NCI-H446 (cell line): ENCODE measurements around the gene FNDC3B.

ENCODE experiments used
- DNase-seq, 2 experiments: peaks; one replicate each; lab custom pipeline; 2025; lab: John Stamatoyannopoulos, UW

Gene FNDC3B

GRCh38 chr3:172073262-172073915, 34.0 kb downstream of the FNDC3B start:
- DNase-seq = no peak

- no peak for DNase-seq
These were observed 34.7 kb downstream of the FNDC3B start for GRCh38 chr3:172074032-172074431.

- DNase-seq = no peak
These were observed 35.2 kb downstream of the FNDC3B start for GRCh38 chr3:172074586-172074985.

- peak in 1 of 2 experiments; percentile 54 for DNase-seq
These were observed 36.8 kb downstream of the FNDC3B start for GRCh38 chr3:172076212-172076611.

DNA sequence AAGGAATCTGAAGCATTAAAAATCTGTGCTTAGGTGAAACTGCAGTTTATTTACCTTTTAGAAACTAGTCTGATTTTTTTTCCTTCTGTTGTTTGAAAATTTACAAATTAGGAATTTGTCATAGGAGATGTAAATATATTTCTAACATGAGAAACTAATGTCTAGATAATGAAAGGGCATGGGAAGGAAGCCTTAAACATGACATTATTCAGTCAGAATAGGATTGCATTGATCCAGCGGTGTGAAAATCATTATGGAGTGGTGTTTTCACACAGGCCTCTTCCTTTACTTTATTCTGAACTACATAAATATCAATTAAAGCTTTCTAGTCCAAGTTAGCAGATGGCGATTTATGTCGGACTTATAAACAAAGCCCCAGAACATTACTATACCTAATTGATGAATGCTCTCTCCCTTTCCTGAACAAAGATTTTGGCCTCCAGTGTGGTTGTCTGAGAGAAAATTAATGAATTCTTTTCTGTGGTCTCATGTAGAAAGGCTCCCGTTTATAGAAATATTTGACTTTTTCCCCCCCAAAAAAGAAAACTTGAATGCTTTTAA, 37.9 kb downstream of the FNDC3B start:
- DNase-seq = peak in 1 of 2 experiments; percentile 37

DNA sequence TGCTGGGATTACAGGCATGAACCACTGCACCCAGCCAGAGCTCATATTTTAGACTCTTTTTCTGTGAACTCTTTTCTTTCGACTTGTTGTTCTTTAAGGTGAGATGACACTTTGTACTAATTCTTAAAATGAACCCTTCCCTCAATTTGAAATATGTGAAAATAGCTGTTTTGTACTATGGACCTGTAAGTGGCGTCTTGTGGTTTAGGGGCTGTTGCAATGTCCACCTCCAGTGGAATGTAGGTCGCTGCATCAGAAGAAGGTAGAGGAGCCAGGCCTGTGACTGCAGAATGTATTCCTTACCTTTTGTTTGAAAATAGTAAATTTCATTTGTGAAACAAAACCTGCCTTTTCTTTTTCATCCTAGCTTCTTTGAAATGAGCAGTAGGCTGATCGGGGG, 38.9 kb downstream of the FNDC3B start:
- no peak for DNase-seq

DNA sequence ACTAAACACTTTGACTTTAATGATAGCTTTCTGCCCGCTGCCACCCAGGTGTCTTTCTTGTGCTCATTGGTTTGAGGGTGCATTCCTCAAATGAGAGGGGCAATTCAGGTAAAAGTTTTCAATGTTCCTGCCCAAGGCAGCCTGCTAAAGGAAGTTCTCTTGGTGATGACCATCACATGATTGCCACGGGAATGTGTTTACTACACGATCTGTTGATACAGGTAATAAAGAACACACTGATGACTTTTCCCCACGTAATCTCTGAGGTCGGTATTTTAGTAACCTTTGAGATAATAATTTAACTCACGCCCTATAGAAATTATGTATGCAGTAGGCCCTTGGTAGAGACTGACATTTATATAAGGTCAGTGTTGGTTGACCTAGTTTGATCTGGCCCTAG, 39.3 kb downstream of the FNDC3B start:
- no peak for DNase-seq

DNA sequence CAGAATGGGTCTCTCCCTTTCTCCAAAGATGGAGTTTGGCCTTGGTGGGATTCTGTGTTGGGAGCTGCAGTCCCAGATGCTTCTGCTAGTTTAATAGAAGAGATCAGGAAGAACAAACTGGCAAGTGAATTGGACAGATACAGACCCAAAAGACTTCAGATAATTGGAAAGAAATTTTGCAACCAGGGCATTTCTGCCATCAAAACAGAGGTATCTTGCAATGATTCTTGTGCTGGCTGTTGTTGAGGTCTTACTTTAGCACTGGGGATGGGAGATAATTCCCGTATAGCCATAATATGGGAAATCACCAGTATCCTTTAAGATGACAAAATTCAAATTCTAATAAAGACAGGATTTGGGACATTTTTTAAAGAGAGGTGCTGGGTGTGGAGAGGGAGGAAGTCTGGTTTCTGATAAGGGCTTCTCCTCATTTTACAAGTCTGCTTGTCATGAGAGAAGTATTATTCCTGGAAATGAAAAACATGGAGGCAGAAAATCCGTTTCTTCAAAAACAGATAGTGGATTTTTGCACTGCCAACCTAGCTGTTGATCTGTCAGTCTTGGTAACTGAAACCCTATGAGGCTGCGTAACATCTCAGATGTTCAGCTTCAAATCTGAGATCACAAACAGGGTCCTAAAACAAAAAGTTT, 40.1 kb downstream of the FNDC3B start:
- no peak for DNase-seq

DNA sequence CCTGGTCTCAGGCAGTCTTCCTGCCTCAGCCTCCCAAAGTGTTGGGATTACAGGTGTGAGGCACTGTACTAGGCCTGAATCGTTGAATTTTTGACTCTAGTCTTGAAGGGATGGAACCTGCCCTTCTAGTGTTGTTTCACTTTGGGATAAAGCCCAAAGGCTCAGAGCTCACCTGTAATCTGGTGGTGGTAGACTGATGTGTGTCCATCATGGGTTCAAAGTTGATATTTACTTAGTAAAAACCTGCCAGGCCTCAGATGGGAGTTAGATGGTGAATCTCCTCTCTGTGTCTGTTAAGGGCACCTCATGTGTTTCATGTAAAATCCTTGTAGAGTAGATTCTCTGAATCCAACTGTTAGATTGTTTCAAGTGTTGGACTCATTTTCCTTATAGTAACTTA, 41.1 kb downstream of the FNDC3B start:
- DNase-seq = no peak

DNA sequence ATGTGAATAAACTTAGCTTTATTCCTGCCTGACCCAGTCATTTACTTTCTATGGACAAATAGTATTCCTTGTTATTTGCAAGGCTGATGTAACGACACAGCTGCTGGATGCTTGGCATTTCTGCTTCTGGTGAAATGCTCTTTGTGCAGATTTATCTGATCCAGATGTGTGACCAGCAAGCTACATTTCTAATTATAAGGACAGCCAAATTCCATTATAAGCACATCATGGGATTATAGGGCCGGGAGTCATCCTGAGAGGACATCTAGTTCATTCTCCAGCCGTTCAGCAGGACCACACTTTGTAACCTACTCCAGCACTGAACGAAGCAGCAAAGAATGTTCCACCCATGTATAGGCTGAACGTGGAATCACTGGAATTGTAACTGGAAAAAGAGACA, 42.9 kb downstream of the FNDC3B start:
- DNase-seq = no peak

DNA sequence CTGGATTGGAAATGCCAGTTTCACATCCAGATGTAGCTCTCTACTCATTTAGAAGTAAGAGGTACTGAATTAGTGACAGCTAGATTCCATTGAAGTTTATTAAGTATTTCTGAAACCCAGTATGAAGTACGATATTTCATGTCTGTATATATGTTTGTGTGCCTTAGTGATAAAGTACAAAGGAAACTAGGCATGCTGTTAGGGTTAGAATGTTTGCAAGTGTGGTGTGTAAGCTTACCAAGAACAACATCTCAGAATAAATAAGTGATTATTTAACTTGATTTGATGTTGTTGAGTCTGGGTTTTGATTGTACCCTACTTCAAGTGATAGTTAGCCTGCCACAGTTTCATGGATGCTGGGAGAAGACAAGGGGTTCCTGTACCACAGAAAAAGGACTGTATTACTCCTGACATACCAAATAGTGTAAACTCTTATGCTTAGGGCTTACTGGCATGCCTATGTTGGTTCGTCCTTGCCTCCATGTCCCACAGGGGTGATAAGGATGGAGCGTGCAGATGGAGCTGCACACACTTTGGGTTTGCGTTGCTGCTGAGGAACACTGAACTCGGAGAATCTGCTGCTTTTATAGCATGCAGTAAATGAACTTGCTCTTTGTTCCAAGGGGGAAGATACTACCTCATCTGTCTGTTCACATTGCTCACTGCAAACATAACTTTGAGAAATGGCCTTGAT, 43.6 kb downstream of the FNDC3B start:
- DNase-seq = no peak

DNA sequence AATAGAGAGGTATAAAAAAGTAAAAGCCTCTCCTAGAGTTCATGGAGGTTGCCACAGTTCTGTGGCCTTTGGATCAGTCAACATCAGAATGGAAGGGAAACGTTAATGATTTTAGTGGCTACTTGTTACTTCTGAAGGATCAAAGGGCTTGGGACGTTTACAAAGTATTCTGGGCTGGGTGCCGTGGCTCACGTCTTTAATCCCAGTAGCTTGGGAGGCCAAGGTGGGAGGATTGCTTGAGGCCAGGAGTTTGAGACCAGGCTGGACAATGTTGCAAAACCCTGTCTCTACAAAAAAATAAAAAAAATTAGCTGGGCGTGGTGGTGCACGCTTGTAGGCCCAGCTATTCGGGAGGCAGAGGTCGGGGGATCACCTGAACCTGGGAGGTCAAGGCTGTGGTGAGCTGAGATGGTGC, 44.6 kb downstream of the FNDC3B start:
- no peak for DNase-seq

DNA sequence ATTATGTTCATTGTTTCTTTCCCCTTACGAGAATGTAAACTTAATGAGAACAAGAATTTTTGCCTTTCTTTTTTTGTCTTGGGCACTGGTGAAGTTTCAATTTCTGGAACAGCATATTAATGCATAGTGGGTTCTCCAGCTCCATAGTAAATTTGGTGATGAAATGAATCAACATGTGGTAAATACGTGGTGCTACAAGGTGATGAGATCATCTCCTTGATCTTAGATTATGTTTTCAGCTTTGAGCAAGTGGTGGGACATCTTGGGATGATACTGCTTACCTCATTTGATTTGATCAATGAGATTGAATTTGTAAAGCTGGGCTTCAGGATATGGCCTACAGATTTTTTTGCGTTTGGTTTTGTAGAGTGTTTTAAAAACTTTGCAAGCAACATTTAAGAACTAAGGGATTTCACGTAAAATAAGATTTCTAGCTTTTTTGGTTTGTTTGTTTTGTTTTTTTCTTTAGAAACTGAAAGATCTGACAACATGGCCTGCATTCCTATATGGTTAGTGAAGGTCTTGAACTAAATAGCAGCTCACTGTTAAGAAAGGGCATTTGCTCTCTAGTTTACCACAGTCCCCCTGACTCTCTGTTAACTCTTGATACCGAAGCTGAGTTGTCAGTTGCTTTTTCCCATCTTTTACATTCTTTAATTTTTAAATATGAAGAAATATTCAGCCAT, 45.6 kb downstream of the FNDC3B start:
- DNase-seq = no peak

- no peak for DNase-seq
These were observed 46.1 kb downstream of the FNDC3B start for GRCh38 chr3:172085557-172085895.

- DNase-seq = no peak
These were observed 46.7 kb downstream of the FNDC3B start for GRCh38 chr3:172086071-172086470.

DNA sequence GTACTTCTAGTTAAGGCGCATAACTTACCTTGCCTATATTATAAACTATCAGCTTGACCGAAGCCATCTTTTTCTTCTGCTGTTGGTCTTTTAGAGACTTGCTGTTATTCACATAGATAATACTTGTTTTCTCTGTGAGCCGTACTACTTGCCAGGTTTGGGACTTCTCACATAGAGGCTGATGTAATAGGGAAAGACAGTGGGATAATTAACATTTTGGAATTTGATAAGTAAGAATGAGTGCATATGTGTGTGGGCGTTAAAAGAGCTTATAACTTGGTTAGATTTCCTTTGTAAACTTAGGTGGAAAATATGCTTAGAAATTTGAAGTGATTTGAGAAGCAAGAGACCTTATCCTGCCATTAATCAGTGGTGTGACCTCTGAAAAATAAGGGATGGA, 47.8 kb downstream of the FNDC3B start:
- DNase-seq = no peak

DNA sequence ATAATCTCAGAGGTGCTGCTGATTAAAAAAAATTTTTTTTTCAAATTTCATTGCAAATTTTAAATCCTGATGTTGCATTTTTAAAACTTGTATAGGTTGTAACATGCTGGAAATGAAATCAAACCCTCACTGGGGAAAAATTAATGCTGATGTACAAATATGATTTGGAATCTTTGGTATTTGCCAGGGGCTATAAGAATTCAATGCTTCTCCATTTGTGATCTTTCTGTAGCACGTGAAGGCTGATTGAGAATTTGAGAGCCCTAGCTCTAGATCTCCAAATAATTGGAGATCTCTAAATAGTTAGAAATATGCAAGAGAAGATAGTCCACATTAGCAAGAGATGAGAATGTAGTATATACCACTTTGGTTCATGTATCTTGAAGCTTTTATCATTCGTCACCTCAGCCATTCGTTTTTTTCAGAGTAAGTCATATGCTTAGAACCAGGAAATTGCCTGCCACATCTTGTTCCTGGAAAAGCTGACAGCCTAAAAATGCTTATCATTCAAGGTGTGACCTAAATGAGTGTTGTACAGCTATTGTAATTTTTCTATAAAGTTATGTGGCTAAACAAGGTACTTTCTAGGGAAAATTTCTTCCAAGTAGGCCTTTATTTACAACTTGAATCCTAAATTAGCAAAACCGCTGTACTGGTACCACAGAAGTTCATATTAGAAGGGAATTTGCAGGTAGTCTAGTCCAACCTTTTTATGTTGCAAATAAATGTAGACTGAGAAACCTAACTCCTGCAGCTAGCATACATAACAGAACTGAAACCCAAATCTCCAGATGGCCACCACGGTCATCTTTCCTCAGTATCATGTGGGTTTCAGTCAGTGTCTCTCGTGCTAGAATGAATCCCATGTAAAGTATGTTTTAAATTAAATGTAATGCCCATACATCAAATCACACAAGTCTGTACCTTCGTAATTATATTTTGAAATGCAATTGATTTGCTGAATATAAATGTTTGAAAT, 48.5 kb downstream of the FNDC3B start:
- DNase-seq = no peak

- DNase-seq = no peak
These were observed 49.9 kb downstream of the FNDC3B start for GRCh38 chr3:172089250-172089649.

GRCh38 chr3:172090035-172090434, 50.7 kb downstream of the FNDC3B start:
- DNase-seq = no peak

GRCh38 chr3:172092658-172093057, 53.3 kb downstream of the FNDC3B start:
- no peak for DNase-seq
